Measurements from ENCODE around the gene EHBP1.

Gene EHBP1

GRCh38 chr2:63051795-63052333 lies 346.4 kb downstream of the EHBP1 start:
- DNase-seq (ENCODE audit: low spot score): no peak

GRCh38 chr2:63052411-63053080 lies 347.0 kb downstream of the EHBP1 start:
- DNase-seq (ENCODE audit: low spot score): no peak

GRCh38 chr2:63053081-63053888 lies 347.8 kb downstream of the EHBP1 start:
- DNase-seq (ENCODE audit: low spot score): no peak

- DNase-seq (ENCODE audit: low spot score): no peak
Measured at GRCh38 chr2:63053889-63054602, 348.5 kb downstream of the EHBP1 start.

GRCh38 chr2:63054841-63055225 lies 349.3 kb downstream of the EHBP1 start:
- no peak for DNase-seq (ENCODE audit: low spot score)

- DNase-seq (ENCODE audit: low spot score): no peak
Measured at GRCh38 chr2:63055226-63056106, 350.0 kb downstream of the EHBP1 start.

- no peak for DNase-seq (ENCODE audit: low spot score)
Measured at GRCh38 chr2:63056107-63057050, 350.9 kb downstream of the EHBP1 start.

GRCh38 chr2:63057249-63058143 lies 352.0 kb downstream of the EHBP1 start:
- DNase-seq (ENCODE audit: low spot score): no peak

- no peak for DNase-seq (ENCODE audit: low spot score)
Measured at GRCh38 chr2:63058144-63058920, 352.8 kb downstream of the EHBP1 start.

GRCh38 chr2:63058921-63059792 lies 353.6 kb downstream of the EHBP1 start:
- no peak for DNase-seq (ENCODE audit: low spot score)

GRCh38 chr2:63059793-63060471 lies 354.4 kb downstream of the EHBP1 start:
- no peak for DNase-seq (ENCODE audit: low spot score)

GRCh38 chr2:63060472-63060991 lies 355.0 kb downstream of the EHBP1 start:
- DNase-seq (ENCODE audit: low spot score): no peak

- DNase-seq (ENCODE audit: low spot score): no peak
Measured at GRCh38 chr2:63064197-63064596, 358.7 kb downstream of the EHBP1 start.

GRCh38 chr2:63064661-63065060 lies 359.1 kb downstream of the EHBP1 start:
- no peak for DNase-seq (ENCODE audit: low spot score)

- no peak for DNase-seq (ENCODE audit: low spot score)
Measured at GRCh38 chr2:63066265-63066664, 360.8 kb downstream of the EHBP1 start.

GRCh38 chr2:63066838-63067237 lies 361.3 kb downstream of the EHBP1 start:
- DNase-seq (ENCODE audit: low spot score): no peak

- DNase-seq (ENCODE audit: low spot score): no peak
Measured at GRCh38 chr2:63071664-63072063, 366.2 kb downstream of the EHBP1 start.

Measured in cerebellar cortex (tissue), 1 donor.